GM13977 (cell line): ENCODE data around the gene TXNDC11.

ENCODE experiments used
- DNase-seq: peaks from one replicate; pipeline ENCODE4 v3.0.0; 2012; ENCODE audit warnings: low spot score
- in situ Hi-C: fragments of 300-500 bp; cut with MboI; formaldehyde crosslinking; loops from one replicate; pipeline ENCODE4 v1.12.0; 2022; ENCODE audit warnings: low sequenced_read_pairs, low pct_unique_long_range_greater_than_20kb, mixed read lengths, inconsistent platforms; ENCODE audit not compliant: unreplicated experiment
- TF ChIP-seq, protein P1 (sequence below): IDR thresholded peaks from 2 replicates; pipeline ENCODE4 v1.5.1; 2012; ENCODE audit warnings: mild to moderate bottlenecking, control low read depth; ENCODE audit not compliant: insufficient read depth; ENCODE audit errors: extremely low read depth, missing control alignments

The TXNDC11 gene

DNA sequence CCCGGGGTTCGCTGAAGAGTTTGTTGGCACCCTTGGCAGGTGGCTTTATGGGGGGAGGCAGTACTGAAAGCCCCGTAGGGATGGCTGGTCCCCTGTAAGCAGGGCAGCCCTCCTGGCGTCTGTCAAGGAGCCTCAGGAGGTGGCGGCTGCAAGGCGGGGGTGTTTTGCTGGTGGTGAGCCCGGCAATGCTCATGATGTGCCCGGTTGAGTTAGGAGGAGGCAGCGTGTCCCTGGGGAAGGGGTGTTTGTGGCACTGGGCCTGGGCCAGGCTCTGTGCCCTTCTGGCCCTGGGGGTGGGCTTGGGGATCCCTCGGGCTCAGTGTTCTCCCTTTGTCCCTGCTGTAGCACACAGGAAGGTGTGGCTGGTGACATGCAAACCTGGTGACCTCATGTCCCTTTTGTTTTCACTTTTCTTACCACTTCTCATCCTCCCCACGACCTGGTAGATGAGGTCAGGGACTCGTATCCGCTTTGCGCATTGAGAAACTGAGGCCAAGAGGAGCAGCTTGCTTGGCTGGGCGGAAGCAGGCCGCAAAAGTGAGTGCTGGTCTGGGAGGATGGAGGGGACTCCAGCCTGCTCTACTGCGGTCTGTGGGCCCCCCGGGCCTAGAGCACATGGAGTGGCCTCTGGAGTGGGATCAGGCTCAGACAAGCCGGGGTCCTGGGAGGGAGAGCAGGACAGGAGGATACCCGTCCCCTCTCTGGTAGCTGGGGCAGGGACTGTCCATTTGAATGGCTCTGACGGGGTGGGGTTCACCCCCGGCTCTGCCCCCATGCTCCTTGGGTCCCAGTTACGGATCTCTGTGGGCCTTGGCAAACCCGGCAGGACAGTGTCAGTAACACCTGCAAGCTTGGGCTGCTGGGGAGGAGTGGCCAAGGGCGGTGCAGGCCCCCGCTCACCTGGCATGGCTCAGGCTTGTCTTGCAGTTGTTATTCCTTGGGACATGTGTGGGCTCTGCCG, 72.2 kb downstream of the TXNDC11 start:
- TF ChIP-seq, protein P1, sequence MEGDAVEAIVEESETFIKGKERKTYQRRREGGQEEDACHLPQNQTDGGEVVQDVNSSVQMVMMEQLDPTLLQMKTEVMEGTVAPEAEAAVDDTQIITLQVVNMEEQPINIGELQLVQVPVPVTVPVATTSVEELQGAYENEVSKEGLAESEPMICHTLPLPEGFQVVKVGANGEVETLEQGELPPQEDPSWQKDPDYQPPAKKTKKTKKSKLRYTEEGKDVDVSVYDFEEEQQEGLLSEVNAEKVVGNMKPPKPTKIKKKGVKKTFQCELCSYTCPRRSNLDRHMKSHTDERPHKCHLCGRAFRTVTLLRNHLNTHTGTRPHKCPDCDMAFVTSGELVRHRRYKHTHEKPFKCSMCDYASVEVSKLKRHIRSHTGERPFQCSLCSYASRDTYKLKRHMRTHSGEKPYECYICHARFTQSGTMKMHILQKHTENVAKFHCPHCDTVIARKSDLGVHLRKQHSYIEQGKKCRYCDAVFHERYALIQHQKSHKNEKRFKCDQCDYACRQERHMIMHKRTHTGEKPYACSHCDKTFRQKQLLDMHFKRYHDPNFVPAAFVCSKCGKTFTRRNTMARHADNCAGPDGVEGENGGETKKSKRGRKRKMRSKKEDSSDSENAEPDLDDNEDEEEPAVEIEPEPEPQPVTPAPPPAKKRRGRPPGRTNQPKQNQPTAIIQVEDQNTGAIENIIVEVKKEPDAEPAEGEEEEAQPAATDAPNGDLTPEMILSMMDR: no peak
- in situ Hi-C loops: no loop called here

DNA sequence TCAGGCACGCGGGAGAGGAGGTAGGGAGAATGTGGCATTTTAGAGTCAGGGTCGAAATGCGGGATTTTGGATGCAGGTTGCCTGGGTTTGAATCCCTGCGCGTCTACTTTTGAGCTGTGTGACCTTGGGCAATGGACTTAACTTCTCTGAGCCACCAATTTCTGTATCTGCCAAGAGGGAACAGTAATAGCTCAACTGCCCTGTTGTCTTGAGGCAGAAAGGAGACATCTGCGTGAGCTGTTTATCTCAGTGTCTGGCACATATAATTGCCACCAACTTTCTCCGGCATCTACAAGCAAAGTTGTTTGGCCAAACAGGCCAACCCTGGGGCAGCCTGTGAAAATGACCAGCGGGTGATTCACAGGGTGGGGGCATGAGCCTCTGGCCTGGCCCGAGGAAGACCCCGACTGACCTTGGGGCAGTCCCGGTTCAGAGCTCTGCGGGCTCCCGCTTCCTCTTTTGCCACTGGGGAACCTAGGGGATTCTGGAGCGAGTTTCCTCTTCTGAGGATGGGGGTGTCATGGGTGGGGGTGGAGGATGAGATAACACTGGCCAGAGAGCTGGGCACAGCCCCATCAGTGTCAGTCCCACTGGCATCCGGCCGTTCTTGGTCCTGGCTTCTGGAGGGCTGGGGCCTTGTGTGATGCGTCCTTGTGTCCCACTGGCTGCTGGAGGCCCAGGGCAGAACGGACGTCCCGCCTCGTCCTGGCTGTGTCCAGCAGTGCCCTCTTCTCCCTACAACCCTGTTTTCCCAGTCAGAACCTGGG, 73.1 kb downstream of the TXNDC11 start:
- DNase-seq: peak; percentile 65
- TF ChIP-seq, protein P1: no peak
- in situ Hi-C loops: no loop called here

More for the DNA sequence above, 72.2 kb downstream of the TXNDC11 start:
- DNase-seq: peak; percentile 70

DNA sequence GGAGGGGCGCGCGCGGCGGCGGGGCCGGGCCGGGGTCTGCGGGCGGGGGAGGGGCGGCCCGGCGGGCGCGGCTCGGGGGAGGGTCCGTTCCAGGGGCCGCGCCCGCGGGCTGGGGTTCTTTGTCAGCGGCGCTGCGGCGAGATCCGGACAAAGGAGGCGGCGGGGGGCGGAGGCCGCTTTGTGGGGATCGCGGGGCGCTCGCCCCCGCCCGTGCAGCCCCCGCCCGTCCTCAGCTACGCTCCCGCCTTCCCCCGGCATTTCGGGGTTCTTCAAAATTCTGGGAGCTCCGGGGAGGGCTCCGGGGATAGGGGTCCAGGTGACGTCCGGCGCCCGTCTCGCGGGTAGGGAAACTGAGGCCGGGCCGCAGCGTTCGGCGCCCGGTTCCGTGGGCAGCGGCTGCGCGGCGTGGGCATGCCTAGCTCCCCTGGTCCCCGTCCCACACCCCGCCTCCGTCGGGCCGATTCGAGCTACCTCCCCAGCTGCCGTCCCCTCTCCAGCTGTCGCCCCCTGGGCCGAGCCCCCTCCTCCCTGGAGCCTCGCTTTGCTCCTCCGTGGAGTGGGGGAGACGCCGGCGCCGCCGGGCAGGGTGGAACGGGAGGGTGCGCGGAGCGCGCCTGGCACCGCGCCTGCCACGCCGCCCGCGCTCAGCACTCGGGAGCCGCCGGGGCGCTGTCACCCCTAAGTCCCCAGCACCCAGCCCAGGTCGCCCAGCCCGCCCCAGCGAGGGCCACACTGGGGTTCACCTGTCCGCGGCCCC, 73.9 kb downstream of the TXNDC11 start:
- no peak for DNase-seq
- TF ChIP-seq, protein P1: no peak
- in situ Hi-C loops: no loop called here

DNA sequence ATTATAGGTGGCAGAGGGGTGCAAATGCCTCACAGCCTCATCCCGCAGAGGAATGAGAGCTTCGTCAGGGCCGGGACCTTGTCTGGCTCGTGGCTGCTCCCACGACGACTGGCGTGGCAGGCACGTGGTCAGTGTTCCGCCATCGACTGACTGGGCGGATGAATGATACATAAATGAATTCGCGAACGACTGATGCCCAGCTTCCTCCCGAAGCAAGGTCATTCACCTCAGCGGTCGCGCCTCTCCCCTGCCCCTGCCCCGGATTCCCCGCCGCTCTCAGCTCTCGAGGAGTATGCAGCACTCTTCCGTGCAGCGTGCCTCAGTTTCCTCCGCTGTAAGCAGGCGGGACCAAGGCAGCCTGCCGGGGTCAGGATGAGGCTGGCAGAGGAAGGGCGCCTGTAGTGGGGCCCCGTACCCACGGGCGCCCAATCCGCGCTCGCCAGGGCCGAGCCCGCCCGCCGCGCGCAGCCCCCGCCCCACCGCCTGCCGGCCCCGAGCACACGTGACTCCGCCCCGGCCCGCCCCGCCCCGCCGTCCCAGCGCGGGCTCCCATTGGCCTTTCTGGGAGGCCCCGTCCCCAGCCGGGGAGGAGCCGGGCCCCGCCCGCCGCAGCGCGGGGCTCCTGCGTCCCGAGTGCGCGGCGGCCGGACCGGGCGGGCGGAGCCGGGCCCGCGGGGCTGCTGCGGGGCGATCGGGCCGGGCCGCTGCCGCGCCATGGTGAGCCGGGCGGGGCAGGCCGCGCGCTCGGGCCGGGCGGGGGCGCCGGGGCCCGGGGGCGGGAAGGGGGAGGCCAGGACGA, 74.6 kb downstream of the TXNDC11 start, which contains the start of gene SNN:
SNN (plus strand) TSS at position 632 of the 799 bp plus-strand sequence. CDS start 7,605 bp downstream, outside the sequence.
- peak; percentile 98 for DNase-seq
- in situ Hi-C loops: no loop called here
- TF ChIP-seq, protein P1: no peak

DNA sequence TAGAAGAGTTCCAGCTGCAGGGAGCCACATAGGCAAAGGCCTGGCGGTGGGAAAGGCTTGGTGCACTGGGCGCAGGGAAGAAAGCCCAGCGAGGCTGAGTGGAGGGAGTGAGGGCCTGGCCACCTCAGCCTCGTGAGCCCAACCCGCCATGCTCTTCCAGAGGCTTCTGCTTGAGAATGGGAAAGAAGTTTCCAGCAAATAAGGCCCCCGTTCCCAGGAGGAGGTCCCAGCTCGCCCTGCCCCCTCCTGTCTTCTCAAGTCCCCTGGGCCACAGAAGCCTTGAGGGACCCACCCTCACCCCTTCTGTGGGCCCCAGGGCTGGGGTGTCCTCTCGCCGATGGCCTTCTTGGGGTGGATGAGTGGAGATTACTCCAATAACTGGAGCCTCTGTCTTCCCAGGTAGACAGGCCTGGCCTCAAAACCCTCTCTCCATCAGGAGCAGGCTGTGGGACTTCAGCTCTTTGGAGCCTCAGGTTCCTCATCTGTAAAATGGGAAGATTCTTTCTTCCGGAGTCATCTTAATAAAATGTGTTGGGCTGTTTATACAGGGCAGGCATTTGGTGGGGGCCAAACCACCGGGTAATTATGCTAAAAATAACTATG, 75.3 kb downstream of the TXNDC11 start:
- DNase-seq: no peak
- in situ Hi-C loops: no loop called here
- TF ChIP-seq, protein P1: no peak
